ENCODE results near the gene NSMCE4A.

GRCh38 chr10:122014652-122015248 is 39.7 kb upstream of the NSMCE4A start:
- TF ChIP-seq BACH2 (CRISPR knock-in tag; IDR thresholded peaks at IDR 0.05; ENCODE audit: borderline replicate concordance), result no peak
- TF ChIP-seq PPARA (CRISPR knock-in tag; IDR thresholded peaks at IDR 0.05; ENCODE audit: borderline replicate concordance), result no peak
